K562 (cell line): ENCODE results near the gene GINS2. TPM values are rescaled to one million over a fixed set of nuclear protein-coding genes. Genes with fewer than 3 reads are reported as not detected.

Experiments
- CREB1 ChIP-seq, 2 experiments: sonication (generic) in 1 of 2; formaldehyde crosslinking in 1 of 2; IDR thresholded peaks; 2 replicates each; pipeline versions ENCODE4 v1.6.1 to v1.8.0; 2012 to 2022; ENCODE audit warnings: inconsistent platforms in 1 of 2, mild to moderate bottlenecking in 1 of 2, missing genetic modification reagents in 1 of 2, moderate library complexity in 1 of 2
- NBN ChIP-seq: fragments of 450-650 bp; IDR thresholded peaks from 2 replicates; pipeline ENCODE4 v1.6.1; 2016; ENCODE audit warnings: low read depth, mild to moderate bottlenecking
- TEAD4 ChIP-seq, 2 experiments: sonication (generic) in 1 of 2; formaldehyde crosslinking in 1 of 2; IDR thresholded peaks; 2 replicates each; pipeline versions ENCODE4 v1.6.1 to v1.8.0; 2012 to 2022; ENCODE audit warnings: borderline replicate concordance in 1 of 2, inconsistent platforms in 1 of 2, low read length in 1 of 2, mild to moderate bottlenecking in 1 of 2, missing genetic modification reagents in 1 of 2
- YBX1 ChIP-seq: fragments of 450-650 bp; IDR thresholded peaks from 2 replicates; pipeline ENCODE4 v1.7.1; 2016; ENCODE audit warnings: mild to moderate bottlenecking
- ZC3H11A ChIP-seq: IDR thresholded peaks from 2 replicates; pipeline ENCODE4 v1.6.1; 2012; ENCODE audit warnings: low read depth, low read length, improper control_type of control experiment
- ZNF699 ChIP-seq: fragments of 250-450 bp; sonication (Bioruptor Pico); IDR thresholded peaks from 2 replicates; pipeline ENCODE4 v1.8.0; 2021; ENCODE audit warnings: mild to moderate bottlenecking, moderate library complexity; ENCODE audit not compliant: insufficient replicate concordance
- polyA plus RNA-seq, 8 experiments: library from polyadenylated mRNA; depleted of rRNA in 4 of 8; stranded (reverse) in 5 of 8; unstranded in 3 of 8; fragments of >200 nt; fragmentation: Nextera tagmentation in 2 of 8; fragmentation: Illumina TruSeq in 1 of 8; extraction: Ambion mirVana in 2 of 8; extraction: Trizol in 1 of 8; gene quantifications; 2 replicates each; pipeline versions ENCODE4 v1.2.1 to v1.2.3, GENCODE V29; 2011 to 2014; ENCODE audit warnings: inconsistent platforms in 1 of 8, missing spikeins in 1 of 8
- total RNA-seq, 7 experiments: library from RNA; depleted of rRNA in 6 of 7; stranded (reverse); fragments of >200 nt in 6 of 7; fragmentation: Illumina TruSeq in 2 of 7; extraction: Trizol in 2 of 7; gene quantifications; 2 replicates each; pipeline versions ENCODE4 v1.2.1 to v1.2.3, GENCODE V29; 2011 to 2021; ENCODE audit warnings: low replicate concordance in 1 of 7
- TF ChIP-seq, protein P1 (sequence below): fragments of 200-600 bp; sonication (generic); IDR thresholded peaks from one replicate; pipeline ENCODE4 v1.6.1; 2012; ENCODE audit warnings: mild to moderate bottlenecking, low read depth, low read length, inconsistent platforms

The GINS2 gene
- total and polyA plus RNA-seq, 9 of the 15 experiments (the other 6 are each of a cell fraction or from before 2014, with no cell fraction given), result 40.4 to 76.2 (median 44.6) TPM

DNA sequence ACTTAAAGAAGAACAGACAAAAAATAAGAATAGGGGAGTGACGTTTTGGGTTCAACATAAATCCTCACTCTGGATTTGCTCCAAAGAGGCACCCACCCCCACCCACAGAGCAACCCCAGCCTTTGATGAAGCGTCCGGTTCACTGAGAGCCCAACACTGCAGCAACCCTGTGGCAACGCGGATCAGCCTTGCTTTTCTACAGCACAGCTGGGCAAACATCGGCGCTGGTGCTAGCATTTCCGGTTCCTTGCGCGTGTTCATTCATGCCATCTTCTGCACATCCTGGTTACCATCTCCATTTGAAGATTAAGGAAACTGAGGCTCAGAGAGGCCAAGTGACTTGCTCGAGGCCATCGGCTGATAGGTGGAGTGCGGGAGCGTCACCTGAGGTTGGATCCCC, 8.7 kb upstream of the GINS2 start (continued):
- TF ChIP-seq, protein P1, sequence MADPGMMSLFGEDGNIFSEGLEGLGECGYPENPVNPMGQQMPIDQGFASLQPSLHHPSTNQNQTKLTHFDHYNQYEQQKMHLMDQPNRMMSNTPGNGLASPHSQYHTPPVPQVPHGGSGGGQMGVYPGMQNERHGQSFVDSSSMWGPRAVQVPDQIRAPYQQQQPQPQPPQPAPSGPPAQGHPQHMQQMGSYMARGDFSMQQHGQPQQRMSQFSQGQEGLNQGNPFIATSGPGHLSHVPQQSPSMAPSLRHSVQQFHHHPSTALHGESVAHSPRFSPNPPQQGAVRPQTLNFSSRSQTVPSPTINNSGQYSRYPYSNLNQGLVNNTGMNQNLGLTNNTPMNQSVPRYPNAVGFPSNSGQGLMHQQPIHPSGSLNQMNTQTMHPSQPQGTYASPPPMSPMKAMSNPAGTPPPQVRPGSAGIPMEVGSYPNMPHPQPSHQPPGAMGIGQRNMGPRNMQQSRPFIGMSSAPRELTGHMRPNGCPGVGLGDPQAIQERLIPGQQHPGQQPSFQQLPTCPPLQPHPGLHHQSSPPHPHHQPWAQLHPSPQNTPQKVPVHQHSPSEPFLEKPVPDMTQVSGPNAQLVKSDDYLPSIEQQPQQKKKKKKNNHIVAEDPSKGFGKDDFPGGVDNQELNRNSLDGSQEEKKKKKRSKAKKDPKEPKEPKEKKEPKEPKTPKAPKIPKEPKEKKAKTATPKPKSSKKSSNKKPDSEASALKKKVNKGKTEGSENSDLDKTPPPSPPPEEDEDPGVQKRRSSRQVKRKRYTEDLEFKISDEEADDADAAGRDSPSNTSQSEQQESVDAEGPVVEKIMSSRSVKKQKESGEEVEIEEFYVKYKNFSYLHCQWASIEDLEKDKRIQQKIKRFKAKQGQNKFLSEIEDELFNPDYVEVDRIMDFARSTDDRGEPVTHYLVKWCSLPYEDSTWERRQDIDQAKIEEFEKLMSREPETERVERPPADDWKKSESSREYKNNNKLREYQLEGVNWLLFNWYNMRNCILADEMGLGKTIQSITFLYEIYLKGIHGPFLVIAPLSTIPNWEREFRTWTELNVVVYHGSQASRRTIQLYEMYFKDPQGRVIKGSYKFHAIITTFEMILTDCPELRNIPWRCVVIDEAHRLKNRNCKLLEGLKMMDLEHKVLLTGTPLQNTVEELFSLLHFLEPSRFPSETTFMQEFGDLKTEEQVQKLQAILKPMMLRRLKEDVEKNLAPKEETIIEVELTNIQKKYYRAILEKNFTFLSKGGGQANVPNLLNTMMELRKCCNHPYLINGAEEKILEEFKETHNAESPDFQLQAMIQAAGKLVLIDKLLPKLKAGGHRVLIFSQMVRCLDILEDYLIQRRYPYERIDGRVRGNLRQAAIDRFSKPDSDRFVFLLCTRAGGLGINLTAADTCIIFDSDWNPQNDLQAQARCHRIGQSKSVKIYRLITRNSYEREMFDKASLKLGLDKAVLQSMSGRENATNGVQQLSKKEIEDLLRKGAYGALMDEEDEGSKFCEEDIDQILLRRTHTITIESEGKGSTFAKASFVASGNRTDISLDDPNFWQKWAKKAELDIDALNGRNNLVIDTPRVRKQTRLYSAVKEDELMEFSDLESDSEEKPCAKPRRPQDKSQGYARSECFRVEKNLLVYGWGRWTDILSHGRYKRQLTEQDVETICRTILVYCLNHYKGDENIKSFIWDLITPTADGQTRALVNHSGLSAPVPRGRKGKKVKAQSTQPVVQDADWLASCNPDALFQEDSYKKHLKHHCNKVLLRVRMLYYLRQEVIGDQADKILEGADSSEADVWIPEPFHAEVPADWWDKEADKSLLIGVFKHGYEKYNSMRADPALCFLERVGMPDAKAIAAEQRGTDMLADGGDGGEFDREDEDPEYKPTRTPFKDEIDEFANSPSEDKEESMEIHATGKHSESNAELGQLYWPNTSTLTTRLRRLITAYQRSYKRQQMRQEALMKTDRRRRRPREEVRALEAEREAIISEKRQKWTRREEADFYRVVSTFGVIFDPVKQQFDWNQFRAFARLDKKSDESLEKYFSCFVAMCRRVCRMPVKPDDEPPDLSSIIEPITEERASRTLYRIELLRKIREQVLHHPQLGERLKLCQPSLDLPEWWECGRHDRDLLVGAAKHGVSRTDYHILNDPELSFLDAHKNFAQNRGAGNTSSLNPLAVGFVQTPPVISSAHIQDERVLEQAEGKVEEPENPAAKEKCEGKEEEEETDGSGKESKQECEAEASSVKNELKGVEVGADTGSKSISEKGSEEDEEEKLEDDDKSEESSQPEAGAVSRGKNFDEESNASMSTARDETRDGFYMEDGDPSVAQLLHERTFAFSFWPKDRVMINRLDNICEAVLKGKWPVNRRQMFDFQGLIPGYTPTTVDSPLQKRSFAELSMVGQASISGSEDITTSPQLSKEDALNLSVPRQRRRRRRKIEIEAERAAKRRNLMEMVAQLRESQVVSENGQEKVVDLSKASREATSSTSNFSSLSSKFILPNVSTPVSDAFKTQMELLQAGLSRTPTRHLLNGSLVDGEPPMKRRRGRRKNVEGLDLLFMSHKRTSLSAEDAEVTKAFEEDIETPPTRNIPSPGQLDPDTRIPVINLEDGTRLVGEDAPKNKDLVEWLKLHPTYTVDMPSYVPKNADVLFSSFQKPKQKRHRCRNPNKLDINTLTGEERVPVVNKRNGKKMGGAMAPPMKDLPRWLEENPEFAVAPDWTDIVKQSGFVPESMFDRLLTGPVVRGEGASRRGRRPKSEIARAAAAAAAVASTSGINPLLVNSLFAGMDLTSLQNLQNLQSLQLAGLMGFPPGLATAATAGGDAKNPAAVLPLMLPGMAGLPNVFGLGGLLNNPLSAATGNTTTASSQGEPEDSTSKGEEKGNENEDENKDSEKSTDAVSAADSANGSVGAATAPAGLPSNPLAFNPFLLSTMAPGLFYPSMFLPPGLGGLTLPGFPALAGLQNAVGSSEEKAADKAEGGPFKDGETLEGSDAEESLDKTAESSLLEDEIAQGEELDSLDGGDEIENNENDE, result no peak
- TF ChIP-seq ZC3H11A, result no peak
- TF ChIP-seq YBX1, result no peak
- no peak for TF ChIP-seq TEAD4 (IDR thresholded peaks at IDR 0.05; ENCODE audit: low read length)
- TF ChIP-seq TEAD4 (CRISPR knock-in tag; IDR thresholded peaks at IDR 0.05; ENCODE audit: borderline replicate concordance), result no peak
- TF ChIP-seq ZNF699, result no peak
- no peak for TF ChIP-seq CREB1 (IDR thresholded peaks at IDR 0.05)
- no peak for TF ChIP-seq CREB1 (CRISPR knock-in tag; IDR thresholded peaks at IDR 0.05)
- no peak for TF ChIP-seq NBN
- TF ChIP-seq, all 486 proteins: peak for 0
